NCI-H1048 (cell line): Measurements from ENCODE around the gene GNAL.
"Not testable (repeated sequence)": the region's sequence is repeated elsewhere in the genome, so short reads cannot be mapped to it uniquely, and the experiment has no call there.

ENCODE experiments used
- DNase-seq: peaks from one replicate; lab custom pipeline; 2025; lab: John Stamatoyannopoulos, UW

The GNAL gene

GRCh38 chr18:11688972-11689668 is at the start of gene GNAL:
Gene GNAL (plus strand): TSS chr18:11689264. CDS start chr18:11689564, 300 bp downstream.
- peak; percentile 40 for DNase-seq

GRCh38 chr18:11647310-11647709 is 41.8 kb upstream of the GNAL start:
- DNase-seq, result not testable (repeated sequence)

- not testable (repeated sequence) for DNase-seq
Measured at GRCh38 chr18:11647804-11648203, 41.3 kb upstream of the GNAL start.

GRCh38 chr18:11649839-11650238 is 39.2 kb upstream of the GNAL start:
- no peak for DNase-seq

GRCh38 chr18:11651899-11652298 is 37.2 kb upstream of the GNAL start:
- DNase-seq, result no peak

GRCh38 chr18:11653521-11653920 is 35.5 kb upstream of the GNAL start:
- DNase-seq, result no peak

- peak; percentile 10 for DNase-seq
Measured at GRCh38 chr18:11654736-11655605, 34.1 kb upstream of the GNAL start.

GRCh38 chr18:11655606-11655932 is 33.5 kb upstream of the GNAL start:
- no peak for DNase-seq

- DNase-seq, result no peak
Measured at GRCh38 chr18:11657152-11657551, 31.9 kb upstream of the GNAL start.

GRCh38 chr18:11657554-11657953 is 31.5 kb upstream of the GNAL start:
- DNase-seq, result no peak

GRCh38 chr18:11658019-11658418 is 31.0 kb upstream of the GNAL start:
- DNase-seq, result no peak

GRCh38 chr18:11658989-11659388 is 30.1 kb upstream of the GNAL start:
- DNase-seq, result no peak

- DNase-seq, result no peak
Measured at GRCh38 chr18:11660691-11661090, 28.4 kb upstream of the GNAL start.

- DNase-seq, result no peak
Measured at GRCh38 chr18:11661430-11661829, 27.6 kb upstream of the GNAL start.

- DNase-seq, result no peak
Measured at GRCh38 chr18:11663439-11664029, 25.5 kb upstream of the GNAL start.

- DNase-seq, result no peak
Measured at GRCh38 chr18:11664286-11664685, 24.8 kb upstream of the GNAL start.

GRCh38 chr18:11665146-11665545 is 23.9 kb upstream of the GNAL start:
- no peak for DNase-seq

GRCh38 chr18:11665587-11665986 is 23.5 kb upstream of the GNAL start:
- DNase-seq, result no peak

GRCh38 chr18:11666176-11666575 is 22.9 kb upstream of the GNAL start:
- DNase-seq, result no peak

GRCh38 chr18:11666831-11667230 is 22.2 kb upstream of the GNAL start:
- DNase-seq, result no peak

- DNase-seq, result no peak
Measured at GRCh38 chr18:11667578-11667977, 21.5 kb upstream of the GNAL start.

GRCh38 chr18:11668441-11669169 is 20.5 kb upstream of the GNAL start:
- DNase-seq, result no peak
